Fibroblast of upper back skin (primary cell): ENCODE measurements around the gene XKR7.

Experiments
- DNase-seq: peaks from one replicate; pipeline ENCODE4 v3.0.0-alpha.2; 2013

XKR7 gene

DNA sequence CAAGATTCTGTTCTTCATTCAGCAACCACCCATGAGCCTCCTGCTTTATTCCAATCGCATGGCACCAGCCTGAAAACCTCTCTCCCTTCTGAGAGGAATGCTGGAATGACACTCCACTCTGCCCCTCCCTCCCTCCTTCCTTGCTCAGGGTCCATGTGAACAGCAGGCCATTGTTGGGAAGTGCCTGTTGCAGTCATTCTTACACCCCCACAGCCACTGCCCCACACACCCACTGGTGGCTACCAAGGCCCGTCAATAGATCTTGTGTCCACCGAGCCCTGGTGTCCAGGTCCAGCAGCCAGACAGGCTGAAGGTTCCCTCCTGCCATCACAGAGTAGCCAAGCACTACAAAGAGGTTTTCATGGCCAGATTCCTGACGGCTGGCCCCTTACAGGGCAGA, 22.6 kb upstream of the XKR7 start:
- DNase-seq: no peak

DNA sequence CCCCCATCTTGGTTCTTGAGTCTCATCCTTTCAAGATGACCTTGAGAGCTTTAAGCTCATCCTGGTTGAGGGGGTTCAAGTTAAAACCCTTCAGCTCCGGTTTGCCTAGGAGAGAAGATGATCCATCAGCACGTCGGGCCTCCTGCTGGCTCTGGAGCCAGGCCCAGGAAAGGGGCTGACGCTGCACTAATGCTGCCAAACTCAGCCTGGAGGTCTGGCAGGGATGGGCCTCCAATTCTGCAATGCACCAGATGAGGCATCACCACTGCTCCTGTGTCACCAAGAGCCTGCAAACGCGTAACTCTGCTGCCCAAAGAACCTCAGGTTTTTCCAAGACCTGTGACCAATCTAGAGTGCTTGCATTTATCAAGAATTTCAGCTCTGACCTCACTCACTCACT, 22.2 kb upstream of the XKR7 start:
- DNase-seq: peak; percentile 9

DNA sequence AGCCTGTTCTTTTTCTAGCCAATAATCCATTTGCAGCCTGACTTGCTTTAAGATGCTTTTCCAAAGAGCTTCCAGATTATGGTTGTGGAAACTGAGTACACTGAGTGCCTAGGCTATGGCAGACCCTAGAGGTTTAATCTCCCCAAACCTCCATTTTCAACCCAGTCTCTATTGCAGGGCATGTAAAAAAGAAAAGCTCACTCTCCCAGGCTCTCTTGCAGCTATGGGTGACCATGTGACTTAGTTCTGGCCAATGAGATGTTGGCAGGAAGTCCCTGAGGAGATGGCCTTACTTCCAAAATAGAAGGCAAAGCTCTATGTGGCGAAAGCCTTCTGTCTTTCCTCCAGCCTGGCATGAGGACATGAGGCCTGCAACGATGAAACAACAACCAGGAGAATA, 19.9 kb upstream of the XKR7 start:
- DNase-seq: no peak

DNA sequence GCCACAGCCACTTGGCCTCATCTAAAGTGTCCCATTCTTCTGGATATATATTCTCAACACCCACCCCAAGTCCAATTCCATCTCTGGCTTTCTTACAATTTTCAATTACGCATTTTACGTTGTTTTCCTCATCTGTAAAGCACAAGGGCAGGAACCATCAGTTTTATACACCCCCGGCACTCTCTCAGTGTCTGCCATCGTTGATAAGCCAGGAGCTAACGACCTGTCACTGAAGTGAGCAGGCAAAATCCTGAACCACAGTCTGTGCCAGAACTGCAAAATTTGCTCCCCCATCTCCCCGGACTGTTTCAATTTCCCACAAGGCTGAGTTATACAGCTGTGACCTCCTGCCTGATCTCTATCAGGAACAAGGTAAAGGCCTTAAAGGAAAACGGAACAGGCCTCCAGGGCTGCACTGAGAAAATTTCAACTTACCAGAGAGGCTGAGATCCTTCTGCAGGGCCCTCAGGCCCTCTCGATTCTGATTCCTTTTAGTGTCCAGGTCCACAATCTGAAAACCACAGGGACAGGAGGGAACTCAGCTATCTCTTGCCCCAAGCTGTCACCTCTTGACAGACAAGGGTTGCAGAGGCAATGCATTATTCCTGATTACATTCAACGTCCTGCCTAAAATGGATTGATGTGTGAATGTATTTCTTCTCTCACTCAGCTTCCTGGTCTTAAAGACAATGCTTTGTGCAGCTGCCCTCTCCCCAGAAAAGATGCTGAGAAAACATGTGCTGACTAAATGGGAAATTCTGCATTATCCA, 17.9 kb upstream of the XKR7 start:
- no peak for DNase-seq

DNA sequence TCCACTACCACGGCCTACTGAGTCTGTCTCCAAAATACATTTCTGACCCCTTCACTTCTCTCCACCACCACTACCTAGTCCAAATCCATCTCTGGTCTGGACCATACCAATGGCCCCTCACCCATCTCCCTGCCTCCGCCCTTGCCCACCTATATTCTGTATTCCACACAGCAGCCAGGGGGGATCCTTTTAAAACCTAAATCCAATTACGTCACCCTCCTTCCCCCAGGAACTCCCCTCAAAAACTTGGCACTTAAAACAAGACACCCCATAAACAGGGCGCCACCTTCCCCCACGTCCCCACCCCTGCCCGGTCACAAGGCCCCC, 16.8 kb upstream of the XKR7 start:
- no peak for DNase-seq

DNA sequence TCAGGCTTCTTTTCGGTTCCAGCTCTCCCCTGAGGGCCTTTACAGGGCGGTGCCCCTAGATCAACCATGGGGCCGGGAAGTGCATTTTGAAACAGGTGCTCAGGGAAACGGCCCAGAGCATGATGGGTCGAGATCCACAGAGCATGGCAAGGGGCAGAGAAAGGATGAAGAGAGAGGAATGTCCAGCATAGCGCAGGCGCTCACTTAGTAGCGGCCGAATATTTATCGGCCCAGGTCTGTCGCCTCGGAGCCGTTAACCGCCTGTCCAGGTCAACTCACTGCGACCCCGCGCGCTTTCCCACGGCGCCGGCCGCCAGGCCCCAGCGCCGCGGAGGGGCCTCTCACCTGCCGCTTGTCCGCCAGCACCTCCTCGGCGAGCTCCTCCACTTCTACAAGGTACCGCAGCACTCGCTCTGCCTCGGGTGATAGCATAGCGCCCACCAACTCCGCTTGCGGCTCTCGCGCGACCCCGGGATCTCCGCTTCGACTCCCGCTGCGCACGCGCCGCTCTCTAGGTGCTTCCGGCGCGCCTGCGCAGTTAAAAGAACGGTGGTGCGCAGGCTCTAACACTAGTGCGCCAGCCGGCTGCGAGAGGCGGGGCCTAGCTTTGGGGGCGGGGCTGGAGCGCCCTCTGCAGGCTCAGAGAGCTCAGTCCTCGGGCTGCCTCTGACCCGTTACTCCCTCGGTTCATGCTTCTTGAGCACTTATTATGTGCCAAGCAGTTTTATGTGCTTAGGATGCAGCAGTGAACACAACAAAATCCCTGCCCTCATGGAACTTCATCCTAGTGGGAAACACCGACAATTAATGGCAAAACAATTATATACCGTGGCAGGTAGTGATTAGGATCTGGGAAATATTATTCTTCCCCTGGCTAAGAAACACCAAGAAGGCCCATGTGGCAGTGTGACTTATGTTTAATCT, 16.2 kb upstream of the XKR7 start, which contains the start of gene PDRG1:
TSS of gene PDRG1 (minus strand) at position 517 of the 924 bp plus-strand sequence. CDS start at position 432, 85 bp downstream.
- peak; percentile 96 for DNase-seq

DNA sequence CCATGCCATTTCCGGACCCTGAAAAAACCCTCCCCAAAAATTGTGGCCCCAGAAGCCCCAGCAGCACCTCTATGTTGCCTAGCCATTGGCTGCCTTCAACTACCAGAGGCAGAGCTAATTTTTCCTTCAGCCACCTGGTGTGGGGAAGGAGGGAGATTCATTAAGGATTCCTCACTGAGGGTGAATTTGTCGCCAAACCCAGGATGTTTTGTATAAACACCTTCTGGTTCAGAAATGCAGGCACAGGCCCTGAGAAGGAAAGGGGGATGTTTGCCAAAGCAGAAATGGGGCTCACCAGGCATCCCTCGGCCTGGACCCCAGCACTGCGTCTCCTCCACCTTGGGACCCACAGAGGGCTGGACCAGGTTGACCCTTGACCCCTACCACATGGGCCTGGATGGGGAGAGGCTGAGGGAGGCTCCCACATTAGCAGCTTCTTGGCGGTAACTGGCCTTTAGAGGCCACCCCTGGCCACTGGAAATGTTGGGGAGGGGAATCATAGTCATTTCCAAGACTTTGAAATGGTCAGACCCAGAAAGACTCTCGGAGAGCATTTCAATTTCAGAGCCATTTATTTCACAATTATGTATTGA, 14.3 kb upstream of the XKR7 start:
- DNase-seq: no peak

DNA sequence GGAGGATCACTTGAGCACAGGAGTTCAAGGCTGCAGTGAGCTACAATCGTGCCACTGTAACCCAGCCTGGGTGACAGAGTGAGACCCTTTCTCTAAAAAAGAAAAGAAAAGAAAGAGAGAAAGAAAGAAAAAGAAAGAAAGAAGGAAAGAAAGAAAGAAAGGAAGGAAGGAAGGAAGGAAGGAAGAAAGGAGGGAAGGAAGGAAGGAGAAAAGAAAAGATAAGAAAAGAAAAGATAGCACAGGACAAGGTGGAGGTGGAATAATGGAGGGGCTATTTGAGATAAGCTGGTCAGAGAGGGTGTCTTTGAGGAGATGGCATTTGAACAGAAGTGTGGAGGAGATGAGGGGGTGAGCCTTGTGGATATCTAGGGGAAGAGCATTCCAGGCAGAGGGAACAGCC, 13.5 kb upstream of the XKR7 start:
- no peak for DNase-seq

DNA sequence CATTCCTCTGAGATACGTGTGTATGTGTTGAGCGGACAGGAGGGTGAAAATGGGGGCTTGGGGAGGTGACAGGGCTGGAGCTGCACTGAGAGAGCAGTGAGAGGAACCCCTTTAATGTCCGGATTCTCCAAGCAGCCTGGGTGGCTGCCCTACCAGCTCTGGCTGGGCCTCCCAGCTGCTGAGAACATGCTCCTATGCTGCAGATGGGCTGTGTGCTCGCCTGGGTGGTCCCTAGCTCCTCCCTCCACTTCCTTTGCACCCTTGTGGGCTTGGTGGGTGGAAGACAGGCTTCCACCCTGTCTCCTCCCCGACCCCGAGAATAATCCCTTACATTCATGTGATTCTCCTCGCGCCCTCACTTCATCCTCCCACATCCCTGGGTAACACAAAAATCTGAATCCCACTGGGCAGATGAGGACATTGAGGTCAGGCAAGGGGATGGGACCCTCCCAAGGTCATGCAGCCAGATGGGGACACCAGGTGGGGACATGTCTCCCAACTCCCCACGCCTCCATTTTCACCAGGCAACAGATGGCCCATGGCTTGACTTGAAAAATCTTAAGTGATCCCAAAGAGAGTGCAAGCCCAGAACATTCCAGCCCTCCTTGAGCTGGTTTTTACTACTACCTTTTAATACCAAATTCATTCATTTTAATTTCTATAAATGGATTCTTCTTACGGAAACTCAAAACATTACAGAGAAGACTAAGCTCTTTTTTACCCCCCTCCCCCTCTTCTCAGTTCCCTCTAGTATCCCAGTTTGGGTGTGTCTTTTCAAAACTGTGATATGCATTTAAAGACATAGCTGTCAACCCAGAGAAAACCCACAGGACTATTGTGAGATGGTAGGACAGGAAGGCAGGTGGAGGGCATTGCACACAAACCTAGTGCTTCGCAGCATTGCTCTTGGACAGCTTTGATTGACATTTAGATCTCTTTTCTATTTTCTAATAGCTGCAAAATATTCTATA, 11.1 kb upstream of the XKR7 start:
- DNase-seq: no peak

DNA sequence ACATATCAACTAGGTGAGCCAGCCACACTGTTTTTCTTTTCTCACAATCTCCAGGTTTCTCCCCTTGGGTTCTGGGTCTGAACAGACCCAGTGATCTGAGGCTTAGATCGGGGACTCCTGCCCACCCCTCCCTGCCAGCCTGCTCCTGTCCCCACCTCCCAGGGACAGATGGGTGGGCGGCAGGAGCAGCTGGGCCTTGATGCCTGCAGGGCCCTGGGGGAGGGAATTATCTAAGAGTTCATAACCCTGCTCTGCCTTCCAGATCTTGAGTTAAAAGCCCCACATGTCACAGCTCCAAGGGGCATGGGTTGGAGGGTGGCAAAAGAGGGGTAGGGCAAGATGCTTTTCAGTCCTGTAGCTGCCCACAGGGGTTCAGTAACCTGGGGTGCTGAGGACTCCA, 5.2 kb upstream of the XKR7 start:
- no peak for DNase-seq

DNA sequence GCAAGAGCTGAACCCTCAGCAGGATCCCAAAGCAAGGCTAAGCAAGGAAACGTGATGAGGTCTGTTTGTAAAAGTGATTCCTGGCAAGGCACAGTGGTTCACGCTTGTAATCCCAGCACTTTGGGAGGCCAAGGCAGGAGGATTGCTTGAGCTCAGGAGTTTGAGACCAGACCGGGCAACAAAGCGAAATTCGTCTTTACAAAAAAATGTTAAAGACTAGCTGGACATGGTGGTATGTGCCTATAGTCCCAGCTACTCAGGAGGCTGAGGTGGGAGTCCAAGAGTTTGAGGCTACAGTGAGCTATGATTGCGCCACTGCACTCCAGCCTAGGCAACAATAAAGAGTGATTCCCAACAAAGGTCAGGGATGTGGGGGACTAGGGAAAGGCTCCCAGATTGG, 4.1 kb upstream of the XKR7 start:
- DNase-seq: no peak

DNA sequence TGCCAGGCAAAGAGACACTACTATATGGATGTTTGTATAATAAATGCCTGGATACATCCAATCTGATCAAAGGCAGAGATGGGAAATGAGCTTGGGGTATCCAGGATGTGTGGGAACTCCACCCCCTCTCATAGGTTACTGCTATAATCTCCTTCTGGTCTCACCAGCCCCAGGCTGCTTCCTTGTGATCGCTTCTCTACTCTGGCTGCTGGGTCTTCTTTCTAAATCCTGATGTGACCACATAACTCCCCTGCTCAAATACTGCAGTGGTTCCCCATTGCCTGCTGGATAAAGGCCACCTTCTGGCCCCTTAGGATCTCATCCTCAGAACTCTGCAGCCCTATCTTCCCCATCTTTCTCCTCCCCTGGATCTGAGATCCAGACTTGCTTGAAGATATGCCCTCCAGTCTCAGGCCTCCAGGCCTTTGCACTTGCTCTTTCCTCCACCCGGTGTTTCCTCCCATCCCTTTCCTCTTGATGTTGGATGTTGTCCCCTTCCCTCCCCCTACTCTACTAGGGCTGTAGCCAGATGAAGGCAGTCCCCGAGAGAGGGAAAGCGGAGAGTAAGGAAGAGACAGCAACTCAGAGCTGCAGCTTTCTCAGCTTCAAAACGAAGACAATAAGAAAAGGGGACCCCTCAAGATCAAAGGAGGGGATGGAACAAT, 828 bp upstream of the XKR7 start:
- no peak for DNase-seq

DNA sequence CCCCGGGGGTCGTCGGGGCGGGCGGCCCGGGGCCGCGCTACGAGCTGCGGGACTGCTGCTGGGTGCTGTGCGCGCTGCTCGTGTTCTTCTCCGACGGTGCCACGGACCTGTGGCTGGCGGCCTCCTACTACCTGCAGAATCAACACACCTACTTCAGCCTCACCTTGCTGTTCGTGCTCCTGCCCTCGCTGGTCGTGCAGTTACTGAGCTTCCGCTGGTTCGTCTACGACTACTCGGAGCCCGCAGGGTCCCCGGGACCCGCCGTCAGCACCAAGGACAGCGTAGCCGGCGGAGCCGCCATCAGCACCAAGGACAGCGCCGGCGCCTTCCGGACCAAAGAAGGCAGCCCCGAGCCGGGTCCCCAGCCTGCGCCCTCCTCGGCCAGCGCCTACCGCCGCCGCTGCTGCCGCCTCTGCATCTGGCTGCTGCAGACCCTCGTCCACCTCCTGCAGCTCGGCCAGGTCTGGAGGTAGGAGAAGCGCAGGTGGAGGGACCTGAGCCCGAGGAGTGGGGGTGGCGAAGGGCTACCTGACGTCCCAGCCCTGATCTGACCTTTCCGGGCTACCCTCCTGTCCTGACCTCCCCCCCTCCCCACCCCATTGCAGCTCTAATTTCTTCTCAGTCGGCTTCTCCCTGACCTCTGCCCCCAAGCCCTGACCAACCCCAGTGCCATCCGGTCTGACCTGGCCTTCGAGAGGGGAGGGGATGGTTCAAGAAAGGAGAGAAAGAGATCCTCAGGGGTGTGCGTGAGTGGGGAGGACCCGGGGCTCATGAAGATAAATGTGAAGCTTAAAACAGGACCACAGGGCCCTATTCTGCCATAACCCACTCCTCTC, 558 bp downstream of the XKR7 start:
- peak; percentile 57 for DNase-seq

DNA sequence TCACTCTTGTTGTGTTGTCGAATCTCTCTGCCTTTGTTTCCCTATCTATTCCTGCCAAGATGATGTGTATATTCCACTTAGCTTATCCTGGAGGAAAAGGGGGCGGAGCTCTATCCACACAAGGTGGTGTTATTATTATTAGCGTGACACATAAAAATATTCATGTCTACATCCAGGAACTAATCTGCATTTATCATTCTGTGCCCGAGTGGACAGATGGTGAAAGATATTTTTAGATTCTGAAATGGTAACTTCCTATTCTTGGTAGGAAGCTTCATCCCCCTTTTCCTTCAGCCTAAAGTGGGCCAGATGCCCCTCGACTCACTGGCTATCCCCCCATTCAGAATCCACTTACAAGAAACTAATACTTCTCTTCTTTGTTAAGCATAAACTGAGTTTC, 2.0 kb downstream of the XKR7 start:
- DNase-seq: no peak

DNA sequence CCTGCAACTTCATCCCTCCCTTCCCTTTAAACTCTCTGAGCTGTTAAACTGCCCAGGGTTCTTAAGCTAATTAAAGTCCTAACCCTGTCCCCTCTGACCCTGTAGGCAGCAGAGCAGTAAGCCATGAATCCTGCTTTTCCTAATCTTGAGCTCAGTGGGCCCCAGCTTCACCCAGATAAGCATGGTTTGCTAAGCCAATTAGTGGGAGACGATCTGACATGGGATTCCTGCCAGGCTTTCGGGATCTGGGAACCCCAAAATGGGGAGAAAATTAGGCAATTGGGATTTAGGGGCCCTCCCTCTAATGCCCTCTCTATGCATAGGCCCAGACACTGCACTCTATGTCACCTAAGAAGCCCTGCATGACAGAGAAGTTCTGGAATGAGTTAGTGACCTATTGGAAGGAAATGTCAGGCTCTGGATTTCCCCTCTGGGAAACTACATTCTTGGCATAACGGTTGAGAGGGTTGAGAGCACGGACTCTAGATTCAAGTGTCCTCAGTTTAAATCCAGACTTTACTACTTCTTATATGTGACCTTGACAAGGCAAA, 4.6 kb downstream of the XKR7 start:
- no peak for DNase-seq

DNA sequence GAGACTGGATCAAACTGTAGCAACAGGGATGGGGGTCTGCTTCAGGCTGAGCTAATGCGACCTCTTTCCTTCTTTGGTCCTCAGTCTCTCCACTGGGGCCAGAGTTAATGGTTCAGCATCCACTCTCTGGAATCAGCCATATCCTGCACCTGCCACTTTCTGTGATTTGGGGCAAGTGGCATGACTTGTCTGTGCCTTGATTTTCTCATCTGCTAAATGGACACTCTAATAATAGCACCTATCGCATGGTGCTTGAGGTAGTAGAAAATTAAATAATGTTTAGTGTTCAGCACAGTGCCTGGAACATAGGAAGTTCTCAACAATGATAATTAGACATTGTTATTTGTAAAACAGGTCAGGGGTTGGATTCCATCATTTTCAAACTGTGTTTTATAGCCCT, 6.3 kb downstream of the XKR7 start:
- no peak for DNase-seq

DNA sequence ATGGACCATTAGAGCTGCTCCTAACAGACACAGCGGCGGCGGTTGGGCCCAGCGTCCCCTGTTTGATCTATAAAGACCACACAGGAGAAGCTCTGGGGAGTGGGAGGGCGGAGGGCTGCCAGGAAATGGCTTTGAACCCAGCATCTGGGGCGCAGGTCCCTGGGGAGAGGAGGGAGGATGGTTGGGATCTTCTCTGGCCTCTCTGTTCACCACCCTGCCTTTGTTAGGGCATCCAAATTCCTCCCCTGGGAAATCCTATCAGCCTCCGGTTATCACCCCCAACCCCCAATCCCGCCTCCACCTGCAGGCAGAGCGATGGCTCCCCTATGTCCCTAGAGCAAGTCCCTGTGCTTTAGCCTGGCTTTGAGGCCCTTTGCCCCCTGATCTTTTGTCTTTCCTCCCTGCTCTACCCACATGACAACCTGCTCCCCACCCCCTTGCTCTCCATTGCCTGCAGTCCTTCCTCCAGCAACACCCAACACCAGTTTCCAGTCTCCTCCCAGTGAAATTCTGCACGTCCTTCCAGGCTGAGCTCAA, 7.1 kb downstream of the XKR7 start:
- DNase-seq: no peak

DNA sequence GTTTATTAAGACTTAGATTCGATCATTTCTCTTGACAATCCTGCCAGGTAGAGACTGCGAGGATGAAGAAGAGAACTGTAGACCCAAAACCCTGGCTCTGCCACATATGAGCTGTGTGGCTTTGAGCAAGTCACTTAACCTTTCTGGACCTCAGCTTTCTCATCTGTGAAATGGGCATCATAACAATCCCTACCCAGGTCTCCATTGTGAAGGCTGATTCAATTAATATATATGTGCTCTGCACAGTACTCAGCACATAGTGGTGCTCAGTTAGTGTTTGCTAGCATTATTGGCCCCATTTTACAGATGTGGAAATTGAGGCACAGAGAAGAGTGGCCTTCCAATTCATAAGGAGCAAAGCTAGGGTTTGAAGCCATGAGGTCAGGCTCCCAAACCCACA, 7.9 kb downstream of the XKR7 start:
- DNase-seq: no peak

DNA sequence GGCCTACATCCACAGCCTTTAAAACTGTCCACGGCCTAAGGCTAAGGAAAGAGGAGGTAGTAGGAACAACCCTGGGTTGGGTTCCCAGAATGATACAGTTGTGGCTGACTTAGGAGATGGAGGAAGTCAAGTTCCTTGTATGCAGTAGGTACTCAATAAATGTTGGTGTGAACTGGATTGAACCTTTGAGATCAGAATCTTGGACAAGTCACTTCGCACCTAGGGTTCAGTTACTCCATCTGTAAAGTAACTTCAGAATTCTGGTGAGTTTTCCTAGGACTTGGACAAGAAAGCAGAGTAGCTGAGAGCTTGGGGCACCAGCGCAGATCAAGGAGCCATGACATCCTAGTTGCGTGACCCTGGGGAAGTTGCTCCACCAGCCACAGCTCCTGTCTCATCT, 9.1 kb downstream of the XKR7 start:
- DNase-seq: no peak

DNA sequence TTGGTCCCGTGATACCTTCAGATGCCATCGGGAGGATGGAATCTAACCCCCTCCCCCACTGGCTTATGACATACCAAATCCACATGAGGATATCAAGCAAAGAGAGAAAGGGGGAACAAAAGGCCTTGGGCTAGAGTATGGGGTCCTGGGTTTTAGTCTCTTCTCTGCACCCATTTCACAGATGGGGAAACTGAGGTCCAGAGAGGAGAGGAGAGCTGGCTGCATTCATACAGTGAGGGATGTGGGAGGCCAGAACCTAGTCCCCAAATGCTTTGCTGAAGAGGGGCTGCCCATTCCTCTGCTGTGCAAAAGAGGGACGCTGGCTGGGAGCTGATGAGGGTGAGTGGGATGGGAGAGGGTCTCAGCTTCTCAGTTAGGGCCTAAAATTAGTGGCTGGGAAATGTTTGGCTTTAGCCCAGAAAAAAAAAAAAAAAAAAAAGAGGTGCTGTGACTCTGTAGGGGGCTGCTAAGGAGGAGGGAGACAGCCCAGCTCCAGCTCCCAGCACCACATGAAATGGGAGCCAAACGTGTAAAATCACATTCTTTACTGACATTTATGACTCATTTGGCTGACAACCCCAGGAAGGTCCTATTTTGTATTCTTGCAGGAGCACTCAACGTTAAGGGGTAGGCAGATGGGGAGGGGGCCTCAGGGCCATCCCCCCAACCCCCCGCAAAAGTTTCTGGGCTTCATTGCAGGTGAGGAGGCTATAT, 11.9 kb downstream of the XKR7 start:
- peak; percentile 8 for DNase-seq
